SK-N-SH (cell line): ENCODE data around the gene ALOX5AP.

ENCODE experiments used
- ELF1 ChIP-seq: IDR thresholded peaks from 2 replicates; pipeline ENCODE4 v1.4.0; 2012
- EP300 ChIP-seq, 2 experiments: IDR thresholded peaks; 2 replicates each; pipeline versions ENCODE4 v1.4.0 to v1.6.1; 2012; ENCODE audit warnings: borderline replicate concordance in 1 of 2, low read depth in 1 of 2, low read length in 1 of 2
- EZH2phosphoT487 ChIP-seq: fragments of 200-600 bp; sonication (generic); IDR thresholded peaks from 2 replicates; pipeline ENCODE4 v1.6.1; 2017; ENCODE audit warnings: low read depth, mixed run types, mild to moderate bottlenecking, antibody characterized with exemption, moderate library complexity, borderline replicate concordance
- FOXM1 ChIP-seq: IDR thresholded peaks from 2 replicates; pipeline ENCODE4 v1.4.0; 2012; ENCODE audit warnings: low read depth, mild to moderate bottlenecking
- MEF2A ChIP-seq: IDR thresholded peaks from 2 replicates; pipeline ENCODE4 v1.4.0; 2012; ENCODE audit warnings: low read depth, borderline replicate concordance
- POLR2AphosphoS5 ChIP-seq: IDR thresholded peaks from 2 replicates; pipeline ENCODE4 v1.6.1; 2012; ENCODE audit warnings: low read depth, low read length
- RAD21 ChIP-seq: IDR thresholded peaks from 2 replicates; pipeline ENCODE4 v1.6.1; 2012; ENCODE audit warnings: mild to moderate bottlenecking, low read length
- RFX5 ChIP-seq: IDR thresholded peaks from 2 replicates; pipeline ENCODE4 v1.6.1; 2012; ENCODE audit warnings: mild to moderate bottlenecking, improper control_type of control experiment, low read length
- SIN3A ChIP-seq: IDR thresholded peaks from 2 replicates; pipeline ENCODE4 v1.6.1; 2012; ENCODE audit warnings: low read depth, mild to moderate bottlenecking, low read length, moderate library complexity, borderline replicate concordance
- TF ChIP-seq, protein P1 (sequence below): fragments of 200-600 bp; sonication (generic); IDR thresholded peaks from 2 replicates; pipeline ENCODE4 v1.6.1; 2017; ENCODE audit warnings: antibody characterized with exemption, mild to moderate bottlenecking, moderate library complexity
- TF ChIP-seq, protein P2 (sequence below): IDR thresholded peaks from 2 replicates; pipeline ENCODE4 v1.4.0; 2012; ENCODE audit warnings: low read depth
- TF ChIP-seq, protein P3 (sequence below): IDR thresholded peaks from 2 replicates; pipeline ENCODE4 v1.6.1; 2012; ENCODE audit warnings: mild to moderate bottlenecking, low read depth, low read length, moderate library complexity
- TF ChIP-seq, protein P4 (sequence below): IDR thresholded peaks from 2 replicates; pipeline ENCODE4 v1.4.0; 2012; ENCODE audit warnings: low read depth, borderline replicate concordance
- TF ChIP-seq, protein P5 (sequence below): IDR thresholded peaks from 2 replicates; pipeline ENCODE4 v1.4.0; 2012; ENCODE audit warnings: low read depth, borderline replicate concordance

DNA sequence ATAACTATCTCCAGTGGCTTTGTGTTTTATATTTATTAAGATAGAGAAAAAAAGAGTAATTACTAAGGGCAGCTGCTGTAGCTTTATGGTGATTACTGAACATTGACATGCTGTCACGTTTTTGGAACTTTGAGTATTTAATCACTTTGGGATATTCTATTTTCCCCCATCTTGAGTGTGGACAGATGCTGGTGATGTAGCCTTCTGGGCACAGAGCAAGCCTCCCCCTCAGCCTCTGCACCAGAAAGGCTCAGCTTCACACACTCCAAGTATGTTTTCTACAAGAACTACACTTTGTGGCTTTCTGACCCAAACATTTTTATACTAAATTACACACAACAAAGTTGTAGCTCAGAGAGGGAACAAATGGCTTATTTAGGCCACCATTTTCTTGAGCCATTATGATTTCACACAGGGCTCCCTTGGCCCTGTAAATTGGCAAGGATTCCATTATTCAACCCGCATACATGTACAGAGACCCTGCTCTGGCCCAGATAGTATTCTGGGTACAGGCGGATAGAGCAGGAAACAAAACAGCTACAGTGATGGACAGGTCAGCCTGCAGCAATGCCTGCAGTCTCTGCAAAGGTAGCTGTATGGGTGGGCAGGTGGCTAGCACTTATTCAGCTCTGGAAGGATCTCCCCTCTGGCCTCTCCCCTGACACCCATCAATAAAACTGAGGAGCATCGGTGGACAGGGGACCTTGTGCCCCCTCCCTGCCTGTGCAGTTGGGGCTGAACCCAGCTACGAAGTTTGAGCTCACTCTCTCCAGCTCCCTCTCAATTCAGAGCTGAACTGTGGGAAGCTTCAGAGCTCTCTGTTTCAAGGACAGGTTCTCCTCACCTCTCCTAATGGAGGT, 1.3 kb downstream of the ALOX5AP start:
- TF ChIP-seq RAD21 = no peak
- no peak for TF ChIP-seq FOXM1
- TF ChIP-seq, protein P1, sequence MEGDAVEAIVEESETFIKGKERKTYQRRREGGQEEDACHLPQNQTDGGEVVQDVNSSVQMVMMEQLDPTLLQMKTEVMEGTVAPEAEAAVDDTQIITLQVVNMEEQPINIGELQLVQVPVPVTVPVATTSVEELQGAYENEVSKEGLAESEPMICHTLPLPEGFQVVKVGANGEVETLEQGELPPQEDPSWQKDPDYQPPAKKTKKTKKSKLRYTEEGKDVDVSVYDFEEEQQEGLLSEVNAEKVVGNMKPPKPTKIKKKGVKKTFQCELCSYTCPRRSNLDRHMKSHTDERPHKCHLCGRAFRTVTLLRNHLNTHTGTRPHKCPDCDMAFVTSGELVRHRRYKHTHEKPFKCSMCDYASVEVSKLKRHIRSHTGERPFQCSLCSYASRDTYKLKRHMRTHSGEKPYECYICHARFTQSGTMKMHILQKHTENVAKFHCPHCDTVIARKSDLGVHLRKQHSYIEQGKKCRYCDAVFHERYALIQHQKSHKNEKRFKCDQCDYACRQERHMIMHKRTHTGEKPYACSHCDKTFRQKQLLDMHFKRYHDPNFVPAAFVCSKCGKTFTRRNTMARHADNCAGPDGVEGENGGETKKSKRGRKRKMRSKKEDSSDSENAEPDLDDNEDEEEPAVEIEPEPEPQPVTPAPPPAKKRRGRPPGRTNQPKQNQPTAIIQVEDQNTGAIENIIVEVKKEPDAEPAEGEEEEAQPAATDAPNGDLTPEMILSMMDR = no peak
- no peak for TF ChIP-seq EZH2phosphoT487
- TF ChIP-seq RFX5 = no peak
- TF ChIP-seq, protein P2, sequence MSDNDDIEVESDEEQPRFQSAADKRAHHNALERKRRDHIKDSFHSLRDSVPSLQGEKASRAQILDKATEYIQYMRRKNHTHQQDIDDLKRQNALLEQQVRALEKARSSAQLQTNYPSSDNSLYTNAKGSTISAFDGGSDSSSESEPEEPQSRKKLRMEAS = no peak
- TF ChIP-seq ELF1 = no peak
- TF ChIP-seq EP300 (IDR thresholded peaks at IDR 0.05; ENCODE audit: borderline replicate concordance in 1 of 2, low read depth in 1 of 2, low read length in 1 of 2) = no peak
- TF ChIP-seq POLR2AphosphoS5 = no peak
- TF ChIP-seq MEF2A = no peak
- TF ChIP-seq SIN3A = no peak
- TF ChIP-seq, protein P3, sequence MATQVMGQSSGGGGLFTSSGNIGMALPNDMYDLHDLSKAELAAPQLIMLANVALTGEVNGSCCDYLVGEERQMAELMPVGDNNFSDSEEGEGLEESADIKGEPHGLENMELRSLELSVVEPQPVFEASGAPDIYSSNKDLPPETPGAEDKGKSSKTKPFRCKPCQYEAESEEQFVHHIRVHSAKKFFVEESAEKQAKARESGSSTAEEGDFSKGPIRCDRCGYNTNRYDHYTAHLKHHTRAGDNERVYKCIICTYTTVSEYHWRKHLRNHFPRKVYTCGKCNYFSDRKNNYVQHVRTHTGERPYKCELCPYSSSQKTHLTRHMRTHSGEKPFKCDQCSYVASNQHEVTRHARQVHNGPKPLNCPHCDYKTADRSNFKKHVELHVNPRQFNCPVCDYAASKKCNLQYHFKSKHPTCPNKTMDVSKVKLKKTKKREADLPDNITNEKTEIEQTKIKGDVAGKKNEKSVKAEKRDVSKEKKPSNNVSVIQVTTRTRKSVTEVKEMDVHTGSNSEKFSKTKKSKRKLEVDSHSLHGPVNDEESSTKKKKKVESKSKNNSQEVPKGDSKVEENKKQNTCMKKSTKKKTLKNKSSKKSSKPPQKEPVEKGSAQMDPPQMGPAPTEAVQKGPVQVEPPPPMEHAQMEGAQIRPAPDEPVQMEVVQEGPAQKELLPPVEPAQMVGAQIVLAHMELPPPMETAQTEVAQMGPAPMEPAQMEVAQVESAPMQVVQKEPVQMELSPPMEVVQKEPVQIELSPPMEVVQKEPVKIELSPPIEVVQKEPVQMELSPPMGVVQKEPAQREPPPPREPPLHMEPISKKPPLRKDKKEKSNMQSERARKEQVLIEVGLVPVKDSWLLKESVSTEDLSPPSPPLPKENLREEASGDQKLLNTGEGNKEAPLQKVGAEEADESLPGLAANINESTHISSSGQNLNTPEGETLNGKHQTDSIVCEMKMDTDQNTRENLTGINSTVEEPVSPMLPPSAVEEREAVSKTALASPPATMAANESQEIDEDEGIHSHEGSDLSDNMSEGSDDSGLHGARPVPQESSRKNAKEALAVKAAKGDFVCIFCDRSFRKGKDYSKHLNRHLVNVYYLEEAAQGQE = no peak
- TF ChIP-seq, protein P4, sequence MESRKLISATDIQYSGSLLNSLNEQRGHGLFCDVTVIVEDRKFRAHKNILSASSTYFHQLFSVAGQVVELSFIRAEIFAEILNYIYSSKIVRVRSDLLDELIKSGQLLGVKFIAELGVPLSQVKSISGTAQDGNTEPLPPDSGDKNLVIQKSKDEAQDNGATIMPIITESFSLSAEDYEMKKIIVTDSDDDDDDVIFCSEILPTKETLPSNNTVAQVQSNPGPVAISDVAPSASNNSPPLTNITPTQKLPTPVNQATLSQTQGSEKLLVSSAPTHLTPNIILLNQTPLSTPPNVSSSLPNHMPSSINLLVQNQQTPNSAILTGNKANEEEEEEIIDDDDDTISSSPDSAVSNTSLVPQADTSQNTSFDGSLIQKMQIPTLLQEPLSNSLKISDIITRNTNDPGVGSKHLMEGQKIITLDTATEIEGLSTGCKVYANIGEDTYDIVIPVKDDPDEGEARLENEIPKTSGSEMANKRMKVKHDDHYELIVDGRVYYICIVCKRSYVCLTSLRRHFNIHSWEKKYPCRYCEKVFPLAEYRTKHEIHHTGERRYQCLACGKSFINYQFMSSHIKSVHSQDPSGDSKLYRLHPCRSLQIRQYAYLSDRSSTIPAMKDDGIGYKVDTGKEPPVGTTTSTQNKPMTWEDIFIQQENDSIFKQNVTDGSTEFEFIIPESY = no peak
- TF ChIP-seq, protein P5, sequence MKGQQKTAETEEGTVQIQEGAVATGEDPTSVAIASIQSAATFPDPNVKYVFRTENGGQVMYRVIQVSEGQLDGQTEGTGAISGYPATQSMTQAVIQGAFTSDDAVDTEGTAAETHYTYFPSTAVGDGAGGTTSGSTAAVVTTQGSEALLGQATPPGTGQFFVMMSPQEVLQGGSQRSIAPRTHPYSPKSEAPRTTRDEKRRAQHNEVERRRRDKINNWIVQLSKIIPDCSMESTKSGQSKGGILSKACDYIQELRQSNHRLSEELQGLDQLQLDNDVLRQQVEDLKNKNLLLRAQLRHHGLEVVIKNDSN = no peak
